GM19043 (cell line): Measurements from ENCODE around the gene ANKRD39.
A peak's percentile ranks its signal among the peaks of the same experiment; 100 is the strongest.
"Not testable (repeated sequence)": the region's sequence is repeated elsewhere in the genome, so short reads cannot be mapped to it uniquely, and the experiment has no call there.

Source experiments
- ATAC-seq: cut with Tn5 transposase; IDR thresholded peaks from one replicate; pipeline ENCODE4 v1.9.1; 2021; ENCODE audit warnings: low read depth; ENCODE audit not compliant: unreplicated experiment

Gene ANKRD39

DNA sequence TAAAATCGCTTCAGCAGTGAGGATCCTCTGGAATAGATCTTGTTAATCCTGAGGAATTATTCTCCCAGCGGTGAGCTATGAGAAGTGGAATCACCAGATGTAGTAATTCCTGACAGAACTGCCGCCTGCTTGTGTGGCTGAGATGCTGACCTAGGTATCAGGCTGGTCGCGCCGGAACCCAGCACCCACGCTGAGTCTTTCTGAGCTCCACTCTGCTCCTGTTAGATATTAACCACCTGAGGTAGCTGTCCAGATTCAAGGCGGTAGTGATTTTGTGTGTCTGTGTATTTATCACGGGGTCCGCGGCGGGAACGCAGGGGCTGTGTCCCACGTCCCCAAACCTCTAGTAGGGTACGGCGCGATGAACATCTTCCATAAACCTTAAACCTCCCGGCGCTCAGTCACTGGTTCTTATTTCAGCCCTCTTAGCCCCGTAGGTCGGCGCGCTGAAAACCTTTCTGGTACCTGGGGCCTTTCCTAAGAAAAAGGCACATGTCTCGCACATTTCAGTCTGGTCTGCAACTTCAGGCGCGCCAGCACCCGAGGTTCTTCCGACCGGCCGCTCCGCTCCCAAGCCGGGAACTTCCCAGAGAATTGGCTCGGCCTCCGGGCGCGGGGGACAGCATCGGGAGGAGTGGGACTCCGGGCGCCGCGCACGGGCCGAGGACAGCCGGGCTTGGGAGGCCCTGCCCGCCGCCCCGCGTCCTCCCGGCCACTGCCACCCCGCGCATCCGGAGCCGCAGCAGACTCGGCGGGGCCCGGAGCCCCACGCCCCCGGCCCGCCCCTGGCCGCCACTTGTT is 42.3 kb downstream of the ANKRD39 start:
- no peak for ATAC-seq

DNA sequence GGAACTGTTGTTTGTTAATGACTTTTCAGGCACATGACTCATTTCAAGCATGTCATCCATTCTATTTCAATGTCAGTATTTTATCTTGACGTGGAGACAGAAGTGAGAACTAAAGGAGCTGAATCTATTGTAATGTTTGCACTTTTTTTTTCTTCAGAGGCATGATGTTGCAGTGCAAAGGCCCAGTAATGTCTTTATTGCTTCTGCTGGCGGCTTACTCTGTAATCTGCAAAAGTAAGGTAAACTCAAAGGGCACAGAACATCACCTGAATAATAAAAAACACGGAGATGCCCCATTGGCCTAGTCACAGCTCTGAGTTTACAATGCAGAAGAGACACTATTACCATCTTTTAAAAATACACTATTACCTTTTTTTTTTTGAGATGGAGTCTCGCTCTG is 44.2 kb downstream of the ANKRD39 start:
- no peak for ATAC-seq

DNA sequence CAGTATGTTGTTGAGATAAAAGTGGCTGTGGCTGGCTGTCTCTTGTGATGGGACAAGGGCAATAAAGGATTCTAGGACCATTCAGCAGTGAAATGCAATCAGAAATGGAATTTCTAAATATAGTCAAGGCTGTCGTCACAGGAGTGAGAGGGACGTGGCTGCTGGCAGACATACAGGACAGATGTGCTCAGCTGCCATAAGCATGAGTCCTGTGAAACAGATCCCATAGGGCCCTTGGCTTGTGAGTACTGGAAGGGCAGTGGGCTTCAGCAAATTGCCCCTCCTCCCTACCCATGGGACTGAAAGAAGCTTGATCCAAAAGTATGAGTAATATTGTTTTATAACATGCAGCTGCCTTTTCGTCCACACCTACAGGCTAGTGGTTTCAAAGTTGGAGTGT is 45.9 kb downstream of the ANKRD39 start:
- no peak for ATAC-seq

DNA sequence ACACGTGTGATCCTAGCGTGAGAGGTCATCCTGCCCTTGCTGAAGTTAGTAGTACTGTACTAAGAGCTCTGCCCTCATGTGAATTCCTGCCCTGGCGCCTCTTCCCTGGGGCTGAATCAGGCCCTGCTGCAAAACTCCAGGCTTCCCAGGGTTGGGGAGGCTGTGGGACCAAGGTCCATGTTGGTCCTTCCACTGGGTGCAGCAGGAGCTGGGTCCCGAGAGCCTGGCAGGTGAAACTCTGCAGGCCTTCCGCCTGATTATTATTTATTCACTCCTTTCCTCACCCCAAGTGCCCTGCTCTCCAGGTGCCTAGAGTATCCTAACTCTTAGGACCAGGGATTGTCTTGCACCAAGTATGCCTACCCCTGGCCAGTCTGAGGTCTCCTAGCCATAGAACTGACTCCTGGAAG is 47.0 kb downstream of the ANKRD39 start:
- ATAC-seq = no peak

DNA sequence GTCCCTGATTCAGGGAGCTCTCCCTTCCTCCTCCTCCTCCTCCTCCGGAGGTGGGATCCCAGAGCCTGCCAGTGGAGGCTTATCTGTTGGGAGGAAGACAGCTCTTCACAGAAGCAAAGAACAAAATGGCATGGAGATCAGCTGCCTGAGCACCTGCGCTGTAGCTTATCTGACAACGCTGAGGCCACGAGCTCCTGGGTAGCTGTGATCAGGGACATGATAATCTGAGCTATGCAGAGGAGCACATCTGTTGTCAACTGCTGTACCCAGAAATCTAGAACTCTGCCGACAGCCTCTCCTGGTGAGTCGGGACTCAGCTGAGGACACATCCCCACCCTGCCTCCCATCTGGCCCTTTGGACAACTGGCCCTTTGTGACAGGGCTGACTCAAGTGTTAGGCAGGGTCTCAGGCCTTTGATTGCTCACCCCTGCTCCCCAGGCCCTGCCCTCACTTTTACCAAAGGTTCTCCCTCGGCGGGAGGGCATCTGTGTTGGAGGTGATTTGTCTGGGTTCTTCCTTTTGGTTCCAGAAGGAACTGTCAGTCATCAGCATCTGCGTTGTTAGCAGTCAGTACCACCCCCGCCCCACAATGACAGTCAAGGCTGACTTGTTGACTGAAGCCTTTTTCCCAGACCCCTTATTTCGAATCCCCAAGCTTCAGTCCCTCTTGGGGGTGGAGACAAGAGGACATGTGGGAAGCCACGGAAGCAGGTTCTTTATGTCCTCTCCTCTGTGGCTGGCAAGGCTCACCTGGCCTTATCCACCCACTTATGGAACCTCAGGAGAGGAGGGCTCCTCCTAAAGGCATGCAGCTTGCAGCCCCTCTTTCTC is 47.6 kb downstream of the ANKRD39 start:
- ATAC-seq = no peak

DNA sequence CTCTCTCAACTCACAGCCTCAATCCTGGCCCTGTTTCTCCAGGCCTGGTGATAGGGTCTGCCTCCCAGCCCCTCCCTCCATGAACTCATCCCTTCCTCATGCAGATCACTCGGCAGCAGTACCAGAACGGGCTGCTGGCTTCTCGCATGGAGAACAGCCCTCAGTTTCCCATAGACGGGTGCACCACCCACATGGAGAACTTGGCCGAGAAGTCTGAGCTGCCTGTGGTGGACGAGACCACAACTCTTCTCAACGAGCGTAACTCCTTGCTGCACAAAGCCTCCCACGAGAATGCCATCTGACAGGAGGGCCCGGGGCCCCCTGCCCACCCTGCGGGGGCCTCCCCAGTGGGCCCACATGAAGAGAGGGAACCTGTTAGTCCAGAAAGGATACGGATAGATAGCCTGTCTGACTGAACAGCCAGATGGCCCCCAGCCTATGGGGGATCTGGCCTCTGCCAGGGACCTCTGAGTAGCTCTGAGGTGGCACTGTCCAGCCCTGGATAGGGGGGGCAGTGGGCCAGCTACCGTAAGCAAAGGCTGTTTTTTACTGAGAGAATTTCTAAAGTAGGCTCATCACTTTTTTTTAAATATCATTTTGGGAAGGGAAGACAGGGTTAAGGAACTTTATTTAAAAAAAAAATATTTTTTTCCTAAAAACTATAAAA is 48.5 kb downstream of the ANKRD39 start:
- ATAC-seq = no peak

DNA sequence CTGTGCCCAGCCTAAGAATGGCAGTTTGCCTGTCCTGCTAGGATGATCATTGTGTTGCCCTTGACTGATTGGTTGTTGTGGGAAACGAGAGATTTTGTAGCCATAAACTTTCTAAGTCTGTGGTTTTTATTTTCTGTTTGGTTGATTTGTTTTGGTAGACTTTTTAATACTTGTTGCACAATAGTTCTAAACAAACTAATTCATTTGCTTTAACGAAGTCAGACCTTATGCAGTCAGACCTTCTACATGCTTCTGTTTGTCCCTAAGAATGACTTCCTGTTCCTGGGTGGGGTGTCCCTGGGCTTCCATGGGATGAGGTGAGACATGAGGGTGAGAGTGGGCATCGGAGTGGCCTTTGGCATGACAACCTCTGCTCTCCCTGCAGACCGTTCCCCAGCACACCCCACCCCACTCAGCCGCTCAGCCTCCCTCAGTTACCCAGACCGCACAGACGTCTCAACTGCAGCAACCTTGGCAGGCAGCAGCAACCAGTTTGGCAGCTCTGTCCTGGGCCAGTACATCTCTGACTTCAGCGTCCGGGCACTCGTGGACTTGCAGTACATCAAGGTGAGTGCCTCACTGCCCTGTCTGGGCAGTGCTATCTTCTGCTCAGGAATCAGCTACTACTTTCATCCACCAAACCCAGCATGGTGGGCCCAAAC is 49.5 kb downstream of the ANKRD39 start:
- no peak for ATAC-seq

DNA sequence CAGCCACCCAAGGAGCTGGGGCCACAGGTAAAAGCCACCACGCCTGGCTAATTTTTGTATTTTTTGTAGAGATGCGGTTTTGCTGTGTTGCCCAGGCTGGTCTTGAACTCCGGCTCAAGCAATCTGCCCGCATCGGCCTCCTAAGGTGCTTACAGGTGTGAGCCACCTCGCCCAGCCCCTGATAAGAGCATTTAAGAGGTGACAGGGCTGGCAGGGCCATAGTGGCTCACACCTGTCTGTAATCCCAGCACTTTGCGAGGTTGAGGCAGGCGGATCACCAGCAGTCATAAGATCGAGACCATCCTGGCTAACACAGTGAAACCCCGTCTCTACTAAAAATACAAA is 50.7 kb downstream of the ANKRD39 start:
- ATAC-seq = no peak

DNA sequence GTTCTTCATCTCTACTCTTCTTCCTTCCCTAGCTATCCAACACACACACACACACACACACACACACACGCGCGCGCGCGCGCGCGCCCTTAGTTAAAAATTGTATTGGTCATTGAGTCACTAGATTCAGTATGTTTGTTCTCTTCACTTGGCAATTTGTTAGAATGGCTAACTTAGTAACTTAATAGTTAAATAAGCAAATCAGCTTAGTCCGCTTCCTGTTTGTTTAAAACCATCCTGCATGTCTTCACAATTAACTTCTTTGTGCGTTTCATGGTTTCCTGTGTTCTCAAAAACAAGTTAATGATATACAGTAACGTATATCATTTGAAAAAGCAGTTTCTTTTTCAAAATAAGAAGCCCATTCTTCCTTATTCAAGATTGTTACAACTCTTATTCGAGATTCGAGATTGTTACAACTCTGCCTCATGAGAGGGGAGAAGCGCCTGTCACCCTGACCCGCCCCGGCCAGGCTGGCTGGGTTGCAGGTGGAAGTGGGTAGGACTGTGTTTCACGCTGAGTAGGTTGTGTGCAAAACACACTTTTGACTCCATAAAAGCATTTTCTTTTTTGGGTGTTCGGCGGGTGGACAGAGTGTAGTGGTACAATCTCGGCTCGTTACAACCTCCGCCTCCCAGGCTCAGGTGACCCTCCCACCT is 51.2 kb downstream of the ANKRD39 start:
- ATAC-seq = peak; percentile 76

DNA sequence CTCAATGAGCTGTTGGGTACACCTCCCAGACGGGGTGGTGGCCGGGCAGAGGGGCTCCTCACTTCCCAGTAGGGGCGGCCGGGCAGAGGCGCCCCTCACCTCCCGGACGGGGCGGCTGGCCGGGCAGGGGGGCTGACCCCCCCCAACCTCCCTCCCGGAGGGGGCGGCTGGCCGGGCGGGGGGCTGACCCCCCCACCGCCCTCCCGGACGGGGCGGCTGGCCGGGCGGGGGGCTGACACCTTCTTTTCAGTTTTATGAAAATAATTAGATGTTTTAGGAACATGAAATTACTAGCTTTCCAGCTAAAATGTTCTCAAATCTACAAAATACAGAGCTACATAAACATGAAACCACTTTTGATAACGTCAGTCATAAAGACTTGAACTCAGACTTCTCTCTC is 51.9 kb downstream of the ANKRD39 start:
- not testable (repeated sequence) for ATAC-seq

DNA sequence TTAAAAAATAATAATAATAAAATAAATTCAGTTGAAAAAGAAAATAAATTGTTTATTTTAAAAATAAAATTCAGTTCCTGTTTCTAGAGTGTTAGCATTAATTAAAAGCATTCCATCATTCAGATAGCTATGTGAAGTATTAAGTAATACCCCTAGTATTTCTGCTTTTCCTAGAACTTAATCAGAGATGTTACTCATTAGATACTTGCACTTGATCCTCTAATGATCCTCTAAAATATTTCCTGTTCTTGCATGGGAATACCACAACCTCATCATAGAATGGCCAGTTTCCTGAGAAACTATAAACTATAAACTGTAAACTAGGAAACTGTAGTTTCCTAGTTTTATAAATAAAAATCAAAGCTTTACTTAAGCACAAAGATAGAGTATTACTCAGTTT is 52.8 kb downstream of the ANKRD39 start:
- ATAC-seq = no peak

DNA sequence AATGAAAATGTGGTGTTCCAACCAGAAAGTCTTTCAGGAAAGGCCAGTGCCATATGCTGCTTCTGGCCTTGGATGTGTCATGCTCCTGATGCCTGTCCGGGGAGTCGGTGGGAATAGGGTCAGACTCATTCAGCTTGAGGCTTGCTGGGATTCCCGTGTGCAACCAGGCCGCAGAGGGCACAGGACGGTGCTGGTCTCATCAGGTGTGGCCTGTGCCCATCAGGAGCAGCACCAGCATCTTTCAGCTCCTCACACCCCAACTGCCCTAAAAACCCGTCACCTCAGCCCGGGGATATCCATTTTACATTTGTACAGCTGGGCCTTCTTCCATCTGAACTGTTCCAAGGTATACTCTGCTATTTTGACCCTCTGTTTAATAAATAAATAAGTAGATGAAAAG is 55.1 kb downstream of the ANKRD39 start:
- no peak for ATAC-seq

DNA sequence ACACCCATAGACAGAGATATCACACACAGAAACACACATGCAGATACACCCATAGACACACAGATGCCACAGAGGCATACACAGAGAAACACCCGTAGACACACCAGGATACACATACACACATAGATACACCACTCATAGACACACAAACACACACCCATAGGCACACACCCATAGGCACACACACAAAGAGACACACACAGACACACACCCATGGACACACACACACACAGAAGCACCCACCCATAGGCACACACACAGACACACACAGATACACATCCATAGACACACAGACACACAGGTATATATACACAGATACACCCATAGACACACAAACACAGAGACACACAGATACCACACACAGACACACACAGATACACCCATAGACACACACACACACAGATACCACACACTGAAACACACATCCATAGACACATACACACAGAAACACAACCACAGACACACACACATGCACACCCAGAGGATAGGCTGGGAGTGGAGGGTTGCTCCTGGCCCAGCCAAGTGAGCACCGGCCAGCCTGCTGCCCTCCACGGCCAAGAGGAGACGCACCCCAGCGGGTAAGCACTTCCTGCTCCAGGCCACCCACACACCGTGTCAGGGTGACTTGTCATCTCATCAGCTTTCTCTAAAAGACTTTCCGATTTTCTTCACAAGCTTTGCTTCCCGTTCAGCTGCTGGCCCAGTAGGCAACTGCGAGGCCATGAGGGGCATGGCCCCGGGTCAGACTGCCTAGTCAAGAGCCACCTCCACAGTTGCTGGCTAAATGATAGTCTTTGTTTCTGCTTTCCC is 55.8 kb downstream of the ANKRD39 start:
- ATAC-seq = no peak

DNA sequence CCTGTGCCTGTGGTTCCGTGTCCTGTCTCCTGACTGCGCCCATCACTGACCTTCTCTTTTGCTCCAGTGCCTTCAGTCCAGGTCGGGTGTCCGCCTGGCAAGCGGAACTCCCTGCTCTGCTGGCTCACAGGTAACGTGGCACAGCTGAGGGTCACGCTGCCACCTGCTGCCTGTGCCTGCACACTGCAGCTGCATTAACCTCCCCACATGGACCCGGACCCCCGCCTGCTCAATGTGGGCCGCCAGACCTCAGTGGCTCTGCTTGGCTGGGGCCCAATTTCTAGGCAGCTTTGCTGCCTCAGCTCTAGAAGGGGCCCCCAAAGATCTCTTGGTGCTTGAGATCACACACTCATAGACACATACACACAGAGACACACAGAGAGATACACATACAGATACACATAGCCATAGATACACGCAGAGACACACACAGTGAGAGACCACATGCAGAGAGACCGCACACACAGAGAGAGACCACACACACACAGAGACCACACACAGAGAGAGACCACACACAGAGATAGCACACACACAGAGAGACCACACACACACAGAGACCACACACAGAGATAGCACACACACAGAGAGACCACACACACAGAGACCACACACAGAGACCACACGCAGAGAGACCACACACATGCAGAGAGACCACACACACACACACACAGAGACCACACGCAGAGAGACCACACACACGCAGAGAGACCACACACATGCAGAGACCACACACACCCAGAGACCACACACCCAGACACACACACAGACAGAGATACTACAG is 56.6 kb downstream of the ANKRD39 start:
- peak; percentile 69 for ATAC-seq

DNA sequence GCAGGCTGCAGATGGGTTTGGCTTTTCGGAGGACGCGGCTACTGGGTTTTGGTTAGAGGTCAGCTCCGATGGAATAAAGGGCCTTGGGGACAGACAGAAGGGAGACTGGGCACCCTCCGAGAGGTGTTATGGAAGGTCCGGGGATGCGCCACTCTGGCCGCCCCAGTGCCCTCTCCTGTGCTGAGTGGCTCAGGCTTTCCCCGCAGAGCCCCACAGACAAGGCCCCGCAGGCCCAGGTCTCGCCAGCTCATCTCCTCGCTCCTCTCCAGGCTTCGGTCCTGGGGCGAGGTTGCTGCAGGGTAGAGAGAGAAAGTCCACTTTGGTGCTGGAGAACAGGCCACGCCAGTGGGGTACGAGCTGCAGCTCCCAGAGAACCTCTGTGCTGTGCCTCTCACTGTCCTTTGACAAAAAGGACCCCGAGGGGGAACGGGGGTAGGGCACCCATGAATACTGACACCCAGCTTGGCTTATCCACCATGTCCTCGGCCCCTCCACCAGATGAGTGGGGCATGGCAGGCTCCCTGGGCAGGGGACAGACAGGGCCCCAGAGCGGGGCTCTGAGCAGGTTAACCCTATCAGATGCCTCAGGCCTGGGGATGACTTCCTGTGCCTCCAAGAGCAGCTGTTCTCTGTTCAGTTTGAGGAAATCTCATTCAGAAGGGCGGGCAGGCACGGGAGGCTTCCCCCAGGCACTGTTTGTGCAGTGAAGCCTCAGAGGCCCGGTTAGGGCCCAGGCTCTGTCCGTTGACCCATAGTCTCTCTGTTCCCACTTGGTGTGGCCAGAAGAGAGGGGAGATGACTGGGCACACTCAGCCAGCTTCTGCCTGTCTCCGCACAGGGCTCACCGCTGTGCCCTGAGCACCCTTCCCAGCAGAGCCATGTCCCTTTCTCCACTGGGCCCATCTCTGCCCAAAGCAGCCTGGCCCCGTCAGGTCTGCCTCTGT is 57.5 kb downstream of the ANKRD39 start:
- no peak for ATAC-seq

DNA sequence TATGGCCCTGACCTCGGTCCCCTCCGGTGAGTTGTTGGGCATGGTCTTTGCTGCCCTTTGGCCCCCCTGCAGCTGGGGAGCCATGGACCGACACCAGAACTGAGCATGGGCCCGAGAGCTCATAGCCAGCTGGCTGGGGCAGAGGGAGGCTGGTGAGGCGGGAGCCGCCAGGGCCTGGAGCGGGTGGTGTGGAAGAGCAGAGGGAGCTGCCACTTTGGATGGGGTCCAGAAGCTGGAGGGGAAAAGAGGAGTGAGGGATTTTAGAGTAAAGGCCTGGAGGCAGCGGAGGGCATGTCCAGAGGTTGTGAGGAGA is 58.2 kb downstream of the ANKRD39 start:
- no peak for ATAC-seq

DNA sequence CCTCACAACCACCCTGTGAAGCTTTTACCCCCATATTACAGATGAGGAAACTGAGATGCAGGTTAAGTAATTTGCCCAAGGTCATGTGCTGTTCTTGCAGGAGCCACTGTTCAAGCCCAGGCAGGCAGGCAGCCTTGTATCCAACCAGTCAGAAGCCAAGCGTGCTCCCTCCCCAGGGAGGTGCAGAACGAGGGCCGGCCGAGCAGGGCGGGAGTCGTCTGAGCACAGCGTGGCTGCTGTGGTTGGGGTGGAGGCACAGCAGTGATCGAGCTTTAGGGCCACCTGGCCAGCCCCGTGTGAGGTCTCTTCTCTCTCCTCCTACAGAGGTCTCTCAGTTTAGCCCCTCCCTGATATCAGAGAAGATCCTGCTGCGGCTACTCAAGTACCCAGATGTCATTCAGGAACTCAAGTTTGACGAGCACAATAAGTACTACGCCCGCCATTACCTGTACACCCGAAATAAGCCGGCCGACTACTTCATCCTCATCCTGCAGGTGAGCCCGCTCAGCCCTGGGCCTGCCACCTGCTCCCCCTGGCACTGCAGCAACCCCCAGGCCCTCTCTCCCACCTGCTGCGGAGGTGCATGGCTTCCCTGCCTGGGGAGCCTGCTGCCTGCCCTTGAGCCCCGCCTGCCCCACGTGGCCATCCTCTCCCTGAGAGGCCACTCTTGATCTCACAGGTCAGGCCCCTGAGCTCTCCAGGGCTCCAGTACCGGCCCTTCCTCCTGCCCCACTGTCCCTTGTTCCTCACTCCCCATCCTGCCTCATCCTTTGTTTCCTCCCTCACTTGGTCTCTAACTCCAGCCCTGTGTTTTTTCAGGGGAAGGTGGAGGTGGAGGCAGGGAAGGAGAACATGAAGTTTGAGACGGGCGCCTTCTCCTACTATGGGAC is 58.8 kb downstream of the ANKRD39 start:
- ATAC-seq = no peak
